ENCODE data around the gene INPP5A. TPM values are rescaled to one million over a fixed set of nuclear protein-coding genes. Genes with fewer than 3 reads are reported as not detected.

The INPP5A gene
- total RNA-seq, 1 experiment from 2014 or later = 22.6 TPM

- POLR2A ChIA-PET (ENCODE audit: unreplicated experiment) = no interaction called here
- intact Hi-C loops (cut with micrococcal nuclease) = no loop called here
- H3K4me1 ChIP-seq (ENCODE audit: insufficient read depth, low read length) = no peaks in the 10 kb centered on the region
- no TSS peak for BruUV-seq (replicated peaks)
- no peaks in the 10 kb centered on the region for H3K27me3 ChIP-seq (ENCODE audit: low read length)
- no peaks in the 10 kb centered on the region for H3K36me3 ChIP-seq (ENCODE audit: low read depth, low read length)
- H3K9me3 ChIP-seq (ENCODE audit: low read length) = no peaks in the 10 kb centered on the region
- H3K4me2 ChIP-seq (ENCODE audit: low read length) = no peak overlapping the region
- ATAC-seq (no peak), DNase-seq (no peak)
- H4K20me1 ChIP-seq (ENCODE audit: low read length) = no peaks in the 10 kb centered on the region
- H3K79me2 ChIP-seq (ENCODE audit: low read length) = no peaks in the 10 kb centered on the region
- no peak overlapping the region for H3K4me3 ChIP-seq (ENCODE audit: low read length)
- no peaks in the 10 kb centered on the region for H3K9me2 ChIP-seq (replicated peaks; ENCODE audit: low read length)
- H3K9ac ChIP-seq (ENCODE audit: low read length) = no peak overlapping the region
- no peak overlapping the region for H2AFZ ChIP-seq (ENCODE audit: low read length)
- no peaks in the 10 kb centered on the region for H3F3A ChIP-seq (ENCODE audit: low read length, unreplicated experiment)
- TF ChIP-seq CTCF (conservative IDR thresholded peaks at IDR 0.05; ENCODE audit: low read depth, low read length) (no peak), EZH2phosphoT487 (IDR thresholded peaks at IDR 0.05; ENCODE audit: borderline replicate concordance, low read length) (no peak), EZH2 (IDR thresholded peaks at IDR 0.05; ENCODE audit: low read length, unreplicated experiment) (no peak)
- CTCF ChIA-PET = no interaction called here
- H3K27ac ChIP-seq (ENCODE audit: low read length) = no peak overlapping the region
Observed at GRCh38 chr10:132607961-132608495, 70.4 kb downstream of the INPP5A start.

- H3F3A ChIP-seq (ENCODE audit: low read length, unreplicated experiment) = no peaks in the 10 kb centered on the region
- no peaks in the 10 kb centered on the region for H3K36me3 ChIP-seq (ENCODE audit: low read depth, low read length)
- H3K9me3 ChIP-seq (ENCODE audit: low read length) = no peaks in the 10 kb centered on the region
- no peaks in the 10 kb centered on the region for H3K4me1 ChIP-seq (ENCODE audit: insufficient read depth, low read length)
- DNase-seq (no peak), ATAC-seq (no peak)
- no peaks in the 10 kb centered on the region for H3K79me2 ChIP-seq (ENCODE audit: low read length)
- no peak for TF ChIP-seq EZH2 (IDR thresholded peaks at IDR 0.05; ENCODE audit: low read length, unreplicated experiment)
- TF ChIP-seq EZH2phosphoT487 (IDR thresholded peaks at IDR 0.05; ENCODE audit: borderline replicate concordance, low read length) = no peak
- no peak for TF ChIP-seq CTCF (conservative IDR thresholded peaks at IDR 0.05; ENCODE audit: low read depth, low read length)
- H4K20me1 ChIP-seq (ENCODE audit: low read length) = no peaks in the 10 kb centered on the region
- H3K9ac ChIP-seq (ENCODE audit: low read length) = no peak overlapping the region
- no peaks in the 10 kb centered on the region for H3K27me3 ChIP-seq (ENCODE audit: low read length)
- ChIA-PET POLR2A (ENCODE audit: unreplicated experiment) (no interaction called here), CTCF (no interaction called here)
- H3K9me2 ChIP-seq (replicated peaks; ENCODE audit: low read length) = no peaks in the 10 kb centered on the region
- no peak overlapping the region for H3K27ac ChIP-seq (ENCODE audit: low read length)
- no peak overlapping the region for H2AFZ ChIP-seq (ENCODE audit: low read length)
- no TSS peak for BruUV-seq (replicated peaks)
- H3K4me3 ChIP-seq (ENCODE audit: low read length) = no peak overlapping the region
- no peak overlapping the region for H3K4me2 ChIP-seq (ENCODE audit: low read length)
- intact Hi-C loops (cut with micrococcal nuclease) = no loop called here
Observed at GRCh38 chr10:132608511-132609195, 71.1 kb downstream of the INPP5A start.

- Histone ChIP-seq H3K9me2 (replicated peaks; ENCODE audit: low read length) (no peaks in the 10 kb centered on the region), H3K27ac (ENCODE audit: low read length) (no peak overlapping the region), H2AFZ (ENCODE audit: low read length) (no peak overlapping the region), H3K4me1 (ENCODE audit: insufficient read depth, low read length) (no peaks in the 10 kb centered on the region), H3F3A (ENCODE audit: low read length, unreplicated experiment) (no peaks in the 10 kb centered on the region), H3K36me3 (ENCODE audit: low read depth, low read length) (no peaks in the 10 kb centered on the region), H3K4me2 (ENCODE audit: low read length) (no peak overlapping the region), H4K20me1 (ENCODE audit: low read length) (no peaks in the 10 kb centered on the region), H3K9ac (ENCODE audit: low read length) (no peak overlapping the region), H3K4me3 (ENCODE audit: low read length) (no peak overlapping the region), H3K9me3 (ENCODE audit: low read length) (no peaks in the 10 kb centered on the region), H3K27me3 (ENCODE audit: low read length) (no peaks in the 10 kb centered on the region), H3K79me2 (ENCODE audit: low read length) (no peaks in the 10 kb centered on the region)
- ATAC-seq (no peak), DNase-seq (no peak)
- ChIA-PET POLR2A (ENCODE audit: unreplicated experiment) (no interaction called here), CTCF (no interaction called here)
- TF ChIP-seq EZH2phosphoT487 (IDR thresholded peaks at IDR 0.05; ENCODE audit: borderline replicate concordance, low read length) (no peak), CTCF (conservative IDR thresholded peaks at IDR 0.05; ENCODE audit: low read depth, low read length) (no peak), EZH2 (IDR thresholded peaks at IDR 0.05; ENCODE audit: low read length, unreplicated experiment) (no peak)
- no TSS peak for BruUV-seq (replicated peaks)
- intact Hi-C loops (cut with micrococcal nuclease) = no loop called here
Observed at GRCh38 chr10:132609211-132609610, 71.6 kb downstream of the INPP5A start.

Data from PC-3 (cell line).